Stomach (tissue), 9 donors: ENCODE results near the gene GRAMD2A. TPM values are rescaled to one million over a fixed set of nuclear protein-coding genes. Genes with fewer than 3 reads are reported as not detected.
"Not testable (repeated sequence)": the region's sequence is repeated elsewhere in the genome, so short reads cannot be mapped to it uniquely, and the experiment has no call there.

Experiments
- DNase-seq, 2 donors: peaks; one replicate each; pipeline versions ENCODE4 v3.0.0 to v3.0.0-alpha.2; 2013 to 2019
- H3K27ac ChIP-seq, 5 donors: fragments of 200-600 bp in 4 of 5; sonication (generic) in 4 of 5; one replicate each; pipeline ENCODE4 v1.5.1; 2013 to 2019; ENCODE audit warnings: mild to moderate bottlenecking in 1 of 5, moderate library complexity in 1 of 5
- H3K27me3 ChIP-seq, 3 donors: fragments of 200-600 bp; sonication (generic); one replicate each; pipeline ENCODE4 v1.5.1; 2017 to 2019; ENCODE audit warnings: mixed run types in 1 of 3
- H3K36me3 ChIP-seq, 4 donors: fragments of 200-600 bp; sonication (generic); 1 replicate in 3 of 4; 2 replicates in 1 of 4; pipeline ENCODE4 v1.5.1; 2016 to 2019
- H3K4me1 ChIP-seq, 4 donors: fragments of 200-600 bp; sonication (generic); one replicate each; pipeline ENCODE4 v1.5.1; 2016 to 2019
- H3K4me3 ChIP-seq, 4 donors: fragments of 200-600 bp; sonication (generic) in 3 of 4; one replicate each; pipeline ENCODE4 v1.5.1; 2016 to 2019; ENCODE audit warnings: mild to moderate bottlenecking in 1 of 4
- H3K9me3 ChIP-seq, 4 donors: fragments of 200-600 bp; sonication (generic); one replicate each; pipeline ENCODE4 v1.5.1; 2016 to 2019
- EP300 ChIP-seq: sonication (generic); formaldehyde crosslinking; IDR thresholded peaks from one replicate; pipeline ENCODE4 v1.6.1; 2017; ENCODE audit warnings: antibody characterized with exemption
- POLR2A ChIP-seq, 4 donors: fragments of 450-650 bp; IDR thresholded peaks; one replicate each; pipeline ENCODE4 v1.6.1; 2016; ENCODE audit warnings: antibody characterized with exemption in 4 of 4, control low read depth in 2 of 4, mild to moderate bottlenecking in 1 of 4, moderate library complexity in 1 of 4
- POLR2AphosphoS5 ChIP-seq, 3 donors: sonication (generic); formaldehyde crosslinking; IDR thresholded peaks; one replicate each; pipeline ENCODE4 v1.6.1; 2016; ENCODE audit warnings: antibody characterized with exemption in 3 of 3
- WGBS, 5 donors: extraction: QIAGEN DNeasy Blood & Tissue Kit in 3 of 5; methylation state at CpG; one replicate each; pipeline versions ENCODE4 v1.1.5 to v1.1.7; 2013 to 2018; 5-methylcytosine and 5-hydroxymethylcytosine counted together
- intact Hi-C: fragments of 100-400 bp; cut with DNase I; formaldehyde crosslinking; loops from one replicate; pipeline ENCODE4 v1.15.1; 2023; ENCODE audit warnings: low total_unique reads
- polyA plus RNA-seq, 3 donors: library from polyadenylated mRNA; stranded (reverse); fragments of 200-250 nt; gene quantifications; one replicate each; pipeline ENCODE4 v1.2.3, GENCODE V29; 2013
- total RNA-seq, 5 donors: library from RNA; depleted of rRNA; stranded (reverse); fragments of >200 nt; gene quantifications; one replicate each; pipeline versions ENCODE4 v1.1.0 to v1.2.3, GENCODE V29; 2014 to 2016
- TF ChIP-seq, protein P1 (sequence below), 7 experiments: fragments of 450-650 bp in 4 of 7; fragments of 200-600 bp in 3 of 7; sonication (generic) in 3 of 7; IDR thresholded peaks; one replicate each; pipeline ENCODE4 v1.5.1; 2016 to 2019; ENCODE audit warnings: antibody characterized with exemption in 7 of 7, control low read depth in 2 of 7, mild to moderate bottlenecking in 1 of 7
- donor health status: healthy with polysubstance abuse.
- donor health status: Bipolar disorder and iron deficiency.
- donor health status: healthy.

GRAMD2A gene
- total and polyA plus RNA-seq, 8 donors: 0.29 to 0.92 (median 0.59) TPM; not detected in 4

DNA sequence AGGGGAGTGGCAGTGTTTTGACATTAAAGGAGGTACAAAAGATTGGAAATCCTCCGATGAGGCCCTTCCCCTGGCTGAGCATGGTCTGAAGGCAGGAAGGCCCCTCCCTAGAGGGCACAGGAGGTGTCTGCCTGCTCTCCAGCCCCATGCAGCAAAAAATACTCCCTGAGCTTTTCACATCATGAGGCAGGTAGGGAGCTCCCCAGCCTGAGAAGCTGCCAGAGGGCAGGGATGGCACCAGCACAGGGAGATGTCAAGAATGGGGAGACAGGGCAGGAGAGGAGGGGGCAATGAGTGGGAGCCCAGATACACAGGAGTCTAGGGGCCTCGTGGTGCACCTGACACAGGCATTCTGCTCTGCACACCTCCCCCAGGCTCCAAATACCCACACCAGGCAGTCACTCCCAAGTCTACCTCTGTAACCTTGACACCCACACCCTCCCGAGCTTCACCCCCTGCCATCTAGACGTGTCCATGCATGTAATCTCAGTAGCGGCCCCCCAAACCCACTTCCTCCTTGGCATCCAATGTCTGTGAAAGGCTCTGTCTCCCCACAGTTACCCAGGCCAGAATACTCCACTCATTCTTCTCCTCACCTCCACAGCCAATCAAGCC, 22.9 kb downstream of the GRAMD2A start:
- intact Hi-C loops: no loop called here
- no peaks in the 10 kb centered on the region for H3K36me3 ChIP-seq
- WGBS, 5 donors: 60 to 67% (median 63%) methylated on average over 5 of the region's 5 CpGs
- H3K4me3 ChIP-seq: no peak overlapping the region
- peaks cover 0 to 4% (median 2%) of the 10 kb centered on the region in 4 donors for H3K4me1 ChIP-seq
- H3K27me3 ChIP-seq: no peaks in the 10 kb centered on the region
- no peaks in the 10 kb centered on the region for H3K9me3 ChIP-seq
- H3K27ac ChIP-seq: no peak overlapping the region
- no peak for DNase-seq
- TF ChIP-seq POLR2AphosphoS5 (IDR thresholded peaks at IDR 0.05) (no peak), EP300 (no peak), POLR2A (IDR thresholded peaks at IDR 0.05) (no peak)
- TF ChIP-seq, protein P1, sequence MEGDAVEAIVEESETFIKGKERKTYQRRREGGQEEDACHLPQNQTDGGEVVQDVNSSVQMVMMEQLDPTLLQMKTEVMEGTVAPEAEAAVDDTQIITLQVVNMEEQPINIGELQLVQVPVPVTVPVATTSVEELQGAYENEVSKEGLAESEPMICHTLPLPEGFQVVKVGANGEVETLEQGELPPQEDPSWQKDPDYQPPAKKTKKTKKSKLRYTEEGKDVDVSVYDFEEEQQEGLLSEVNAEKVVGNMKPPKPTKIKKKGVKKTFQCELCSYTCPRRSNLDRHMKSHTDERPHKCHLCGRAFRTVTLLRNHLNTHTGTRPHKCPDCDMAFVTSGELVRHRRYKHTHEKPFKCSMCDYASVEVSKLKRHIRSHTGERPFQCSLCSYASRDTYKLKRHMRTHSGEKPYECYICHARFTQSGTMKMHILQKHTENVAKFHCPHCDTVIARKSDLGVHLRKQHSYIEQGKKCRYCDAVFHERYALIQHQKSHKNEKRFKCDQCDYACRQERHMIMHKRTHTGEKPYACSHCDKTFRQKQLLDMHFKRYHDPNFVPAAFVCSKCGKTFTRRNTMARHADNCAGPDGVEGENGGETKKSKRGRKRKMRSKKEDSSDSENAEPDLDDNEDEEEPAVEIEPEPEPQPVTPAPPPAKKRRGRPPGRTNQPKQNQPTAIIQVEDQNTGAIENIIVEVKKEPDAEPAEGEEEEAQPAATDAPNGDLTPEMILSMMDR (IDR thresholded peaks at IDR 0.05): no peak

DNA sequence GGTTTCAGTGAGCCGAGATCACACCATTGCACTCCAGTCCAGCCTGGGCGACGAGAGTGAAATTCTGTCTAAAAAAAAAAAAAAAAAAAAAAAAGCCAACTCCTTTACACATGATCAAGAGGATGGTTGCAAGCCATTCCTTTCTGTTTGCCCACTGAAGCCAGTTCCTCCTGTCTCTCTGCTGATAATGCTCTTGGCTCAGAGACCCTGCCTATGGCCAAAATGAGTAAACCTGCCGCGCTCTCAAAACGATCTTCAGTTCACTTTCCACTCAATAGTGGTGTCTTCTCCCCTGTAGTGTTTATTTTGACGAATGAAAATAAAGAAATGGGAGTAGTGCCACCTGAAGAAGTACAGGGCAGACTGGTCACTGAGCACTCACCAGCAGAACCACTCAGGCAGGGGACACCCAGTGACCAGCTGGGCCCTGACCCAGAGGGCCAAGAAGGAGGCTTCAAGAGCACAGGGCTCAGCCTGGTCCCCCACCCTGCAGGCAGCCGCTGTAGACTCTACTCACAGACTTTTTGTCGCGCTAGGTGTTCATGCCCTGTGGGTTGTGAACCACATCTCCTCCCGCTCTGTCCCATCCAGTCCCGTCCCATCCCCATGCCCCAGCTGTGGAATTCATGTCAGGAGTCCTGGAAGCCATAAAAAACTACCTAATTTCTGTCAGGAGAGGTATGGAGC, 23.6 kb downstream of the GRAMD2A start:
- Histone ChIP-seq H3K27ac (no peak overlapping the region), H3K9me3 (no peaks in the 10 kb centered on the region), H3K4me1 (peaks cover 1 to 11% (median 6%) of the 10 kb centered on the region in 4 donors), H3K4me3 (no peak overlapping the region), H3K27me3 (no peaks in the 10 kb centered on the region), H3K36me3 (no peaks in the 10 kb centered on the region)
- TF ChIP-seq, protein P1 (IDR thresholded peaks at IDR 0.05): no peak
- TF ChIP-seq EP300 (no peak), POLR2A (IDR thresholded peaks at IDR 0.05) (no peak), POLR2AphosphoS5 (IDR thresholded peaks at IDR 0.05) (no peak)
- WGBS, 5 donors: 83 to 93% (median 89%) methylated on average over 12 of the region's 12 CpGs
- DNase-seq: no peak
- intact Hi-C loops: no loop called here

DNA sequence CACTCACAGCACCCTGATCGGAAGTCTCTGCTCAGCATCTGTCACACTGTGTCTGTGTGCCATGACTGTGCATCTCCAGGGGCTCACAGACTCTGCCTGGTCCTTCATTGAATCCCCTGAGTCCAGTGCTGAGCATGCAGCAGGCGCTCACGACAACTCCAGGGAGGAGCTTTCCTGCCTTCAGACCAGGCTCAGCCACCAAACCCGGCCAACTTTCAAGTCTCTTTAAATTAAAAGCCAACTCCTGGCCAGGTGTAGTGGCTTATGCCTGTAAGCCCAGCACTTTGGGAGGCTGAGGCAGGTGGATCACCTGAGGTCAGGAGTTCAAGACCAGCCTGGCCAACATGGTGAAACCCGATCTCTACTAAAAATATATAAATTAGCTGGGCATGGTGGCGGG, 24.2 kb downstream of the GRAMD2A start:
- Histone ChIP-seq H3K4me3 (no peak overlapping the region), H3K36me3 (no peaks in the 10 kb centered on the region), H3K4me1 (peaks cover 7 to 17% (median 10%) of the 10 kb centered on the region in 4 donors), H3K27me3 (no peaks in the 10 kb centered on the region), H3K27ac (no peak overlapping the region), H3K9me3 (no peaks in the 10 kb centered on the region)
- TF ChIP-seq, protein P1 (IDR thresholded peaks at IDR 0.05): no peak
- TF ChIP-seq POLR2A (IDR thresholded peaks at IDR 0.05) (no peak), POLR2AphosphoS5 (IDR thresholded peaks at IDR 0.05) (no peak), EP300 (no peak)
- DNase-seq: no peak
- intact Hi-C loops: no loop called here
- WGBS, 5 donors: 89 to 92% (median 90%) methylated on average over 6 of the region's 6 CpGs

DNA sequence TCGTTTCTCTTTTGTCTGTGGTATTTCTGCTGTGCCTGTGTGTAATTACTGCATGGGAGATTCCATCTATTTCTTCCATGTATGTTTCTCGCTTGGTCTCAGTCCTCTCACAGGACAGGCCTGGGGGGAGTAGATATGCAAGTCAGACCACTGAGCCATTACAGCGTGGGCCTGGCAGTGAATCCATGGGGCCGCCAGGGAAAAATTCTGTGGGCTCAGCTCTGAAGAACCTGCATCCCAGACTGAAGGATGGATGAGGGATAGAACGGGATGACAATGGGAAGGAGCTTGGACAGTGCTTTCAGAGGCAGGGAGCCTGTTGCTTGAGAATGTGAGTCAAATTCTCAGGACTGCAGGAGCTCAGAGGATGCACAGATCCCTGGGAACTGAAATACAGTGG, 24.8 kb downstream of the GRAMD2A start:
- H3K4me3 ChIP-seq: no peak overlapping the region
- DNase-seq: no peak
- intact Hi-C loops: no loop called here
- H3K36me3 ChIP-seq: no peaks in the 10 kb centered on the region
- no peaks in the 10 kb centered on the region for H3K27me3 ChIP-seq
- H3K27ac ChIP-seq: no peak overlapping the region
- TF ChIP-seq, protein P1 (IDR thresholded peaks at IDR 0.05): no peak
- TF ChIP-seq EP300 (no peak), POLR2A (IDR thresholded peaks at IDR 0.05) (no peak), POLR2AphosphoS5 (IDR thresholded peaks at IDR 0.05) (no peak)
- peaks cover 11 to 23% (median 15%) of the 10 kb centered on the region in 4 donors for H3K4me1 ChIP-seq
- H3K9me3 ChIP-seq: no peaks in the 10 kb centered on the region
- 83 to 94% (median 86%) methylated on average over 5 of the region's 5 CpGs for WGBS, 5 donors

DNA sequence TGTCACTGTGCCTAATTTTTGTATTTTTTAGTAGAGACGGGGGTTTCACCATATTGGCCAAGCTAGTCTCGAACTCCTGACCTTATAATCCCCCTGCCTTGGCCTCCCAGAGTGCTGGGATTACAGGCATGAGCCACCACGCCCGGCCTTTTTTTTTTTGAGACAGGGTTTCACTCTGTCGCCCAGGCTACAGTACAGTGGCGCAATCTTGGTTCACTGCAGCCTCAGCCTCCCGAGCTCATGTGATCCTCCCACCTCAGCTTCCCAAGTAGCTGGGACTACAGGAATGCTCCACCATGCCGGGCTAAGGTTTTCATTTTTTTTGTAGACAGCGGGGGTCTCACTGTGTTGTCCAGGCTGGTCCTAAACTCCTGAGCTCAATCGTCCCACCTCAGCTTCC, 25.6 kb downstream of the GRAMD2A start:
- H3K9me3 ChIP-seq, H3K27ac ChIP-seq, intact Hi-C loops, H3K4me3 ChIP-seq, DNase-seq, H3K27me3 ChIP-seq, H3K36me3 ChIP-seq: not testable (repeated sequence)
- whole genome bisulfite sequencing, 5 donors: 81 to 92% (median 90%) methylated on average over 10 of the region's 10 CpGs
- H3K4me1 ChIP-seq: peaks cover 11 to 23% (median 15%) of the 10 kb centered on the region in 4 donors
